Fibroblast of lung (primary cell): ENCODE measurements around the gene CDKAL1. TPM values are rescaled to one million over a fixed set of nuclear protein-coding genes. Genes with fewer than 3 reads are reported as not detected.

Source experiments
- DNase-seq, 2 donors: peaks; one replicate each; pipeline versions ENCODE4 v3.0.0 to v3.0.0-alpha.2; 2010; ENCODE audit warnings: low read depth in 2 of 2
- H2AFZ ChIP-seq: 2 replicates; pipeline ENCODE4 v1.5.1; 2012; ENCODE audit warnings: low read length, control low read depth, inconsistent platforms
- H3K27ac ChIP-seq: 2 replicates; pipeline ENCODE4 v1.5.1; 2011; ENCODE audit warnings: low read length, control low read depth; ENCODE audit not compliant: insufficient read depth
- H3K27me3 ChIP-seq: 2 replicates; pipeline ENCODE4 v1.5.1; 2011; ENCODE audit warnings: mild to moderate bottlenecking, low read length; ENCODE audit not compliant: control insufficient read depth, insufficient read depth
- H3K36me3 ChIP-seq: 2 replicates; pipeline ENCODE4 v1.5.1; 2011; ENCODE audit warnings: low read length; ENCODE audit not compliant: control insufficient read depth, insufficient read depth
- H3K4me1 ChIP-seq: 2 replicates; pipeline ENCODE4 v1.5.1; 2011; ENCODE audit warnings: low read length; ENCODE audit not compliant: control insufficient read depth, insufficient read depth; ENCODE audit errors: extremely low read depth
- H3K4me2 ChIP-seq: 2 replicates; pipeline ENCODE4 v1.5.1; 2011; ENCODE audit warnings: low read length, control low read depth; ENCODE audit not compliant: insufficient read depth; ENCODE audit errors: extremely low read depth
- H3K4me3 ChIP-seq, 4 experiments: fragments of 200-600 bp in 1 of 4; sonication (generic) in 1 of 4; replicated peaks in 1 of 4; 2 replicates each; pipeline ENCODE4 v1.5.1; 2011 to 2016; ENCODE audit warnings: low read length in 4 of 4, low read depth in 3 of 4, mild to moderate bottlenecking in 3 of 4, control low read depth in 2 of 4, inconsistent platforms in 1 of 4, mixed read lengths in 1 of 4; ENCODE audit not compliant: insufficient read depth in 1 of 4; ENCODE audit errors: control extremely low read depth in 1 of 4
- H3K79me2 ChIP-seq: 2 replicates; pipeline ENCODE4 v1.5.1; 2012; ENCODE audit warnings: mild to moderate bottlenecking, low read length, inconsistent platforms; ENCODE audit not compliant: control insufficient read depth, insufficient read depth
- H3K9ac ChIP-seq: 2 replicates; pipeline ENCODE4 v1.5.1; 2011; ENCODE audit warnings: mild to moderate bottlenecking, low read length, control low read depth; ENCODE audit not compliant: insufficient read depth
- H3K9me3 ChIP-seq: 2 replicates; pipeline ENCODE4 v1.5.1; 2012; ENCODE audit warnings: low read depth, low read length; ENCODE audit not compliant: control insufficient read depth, insufficient read depth
- H4K20me1 ChIP-seq: 2 replicates; pipeline ENCODE4 v1.5.1; 2011; ENCODE audit warnings: low read length; ENCODE audit not compliant: control insufficient read depth, insufficient read depth; ENCODE audit errors: extremely low read depth
- CTCF ChIP-seq, 2 donors: IDR thresholded peaks in 1 of 2; conservative IDR thresholded peaks in 1 of 2; 1 replicate in 1 of 2; 2 replicates in 1 of 2; pipeline ENCODE4 v1.5.1; 2011 to 2012; ENCODE audit warnings: low read length in 2 of 2, control low read depth in 1 of 2, inconsistent platforms in 1 of 2, low read depth in 1 of 2, mild to moderate bottlenecking in 1 of 2
- EZH2 ChIP-seq: IDR thresholded peaks from 2 replicates; pipeline ENCODE4 v1.5.1; 2012; ENCODE audit warnings: low read length, control low read depth, mild to moderate bottlenecking; ENCODE audit errors: missing control alignments
- polyA plus RNA-seq, 2 donors: library from polyadenylated mRNA; depleted of rRNA in 1 of 2; stranded (reverse) in 1 of 2; unstranded in 1 of 2; fragments of >200 nt; gene quantifications; 2 replicates each; pipeline ENCODE4 v1.2.1, GENCODE V29; 2011 to 2012; ENCODE audit warnings: missing spikeins in 1 of 2
- total RNA-seq: library from RNA; depleted of rRNA; stranded (reverse); fragments of >200 nt; gene quantifications from 2 replicates; pipeline ENCODE4 v1.2.1, GENCODE V29; 2014

The CDKAL1 gene
- total and polyA plus RNA-seq, 2 donors (not counting 1 experiment from before 2014, with no cell fraction given): 7.4 to 15.0 TPM

- H3K4me3 ChIP-seq: no peak overlapping the region
- no peaks in the 10 kb centered on the region for H3K9me3 ChIP-seq
- no peak overlapping the region for H2AFZ ChIP-seq
- no peak for DNase-seq
- H3K79me2 ChIP-seq: no peaks in the 10 kb centered on the region
- H3K36me3 ChIP-seq: no peaks in the 10 kb centered on the region
- no peaks in the 10 kb centered on the region for H4K20me1 ChIP-seq
- no peaks in the 10 kb centered on the region for H3K4me1 ChIP-seq
- H3K27ac ChIP-seq: no peak overlapping the region
- H3K4me2 ChIP-seq: no peak overlapping the region
- no peak overlapping the region for H3K9ac ChIP-seq
- H3K27me3 ChIP-seq: no peaks in the 10 kb centered on the region
- TF ChIP-seq EZH2 (no peak), CTCF (conservative IDR thresholded peaks at IDR 0.05 in 1 of 2, IDR thresholded peaks at IDR 0.05 in 1 of 2; ENCODE audit: low read depth in 1 of 2, low read length in 2 of 2) (no peak)
These were observed 721.9 kb downstream of the CDKAL1 start for GRCh38 chr6:21256197-21256596.

GRCh38 chr6:21257125-21257524 is 722.9 kb downstream of the CDKAL1 start:
- Histone ChIP-seq H3K9me3 (no peaks in the 10 kb centered on the region), H4K20me1 (no peaks in the 10 kb centered on the region)
- no peak for DNase-seq

GRCh38 chr6:21258665-21259064 is 724.4 kb downstream of the CDKAL1 start:
- H4K20me1 ChIP-seq: no peaks in the 10 kb centered on the region
- H3K36me3 ChIP-seq: no peaks in the 10 kb centered on the region
- H3K79me2 ChIP-seq: no peaks in the 10 kb centered on the region
- H3K4me3 ChIP-seq: no peak overlapping the region
- no peaks in the 10 kb centered on the region for H3K4me1 ChIP-seq
- H2AFZ ChIP-seq: no peak overlapping the region
- no peaks in the 10 kb centered on the region for H3K27me3 ChIP-seq
- H3K9me3 ChIP-seq: no peaks in the 10 kb centered on the region
- TF ChIP-seq CTCF (conservative IDR thresholded peaks at IDR 0.05 in 1 of 2, IDR thresholded peaks at IDR 0.05 in 1 of 2; ENCODE audit: low read depth in 1 of 2, low read length in 2 of 2): no peak
- no peak for TF ChIP-seq EZH2
- no peak overlapping the region for H3K9ac ChIP-seq
- no peak overlapping the region for H3K4me2 ChIP-seq
- H3K27ac ChIP-seq: no peak overlapping the region
- no peak for DNase-seq

More at GRCh38 chr6:21257125-21257524, 722.9 kb downstream of the CDKAL1 start:
- H3K4me1 ChIP-seq: no peaks in the 10 kb centered on the region
- H3K4me2 ChIP-seq: no peak overlapping the region
- H3K9ac ChIP-seq: no peak overlapping the region
- H3K79me2 ChIP-seq: no peaks in the 10 kb centered on the region
- H3K36me3 ChIP-seq: no peaks in the 10 kb centered on the region
- no peak overlapping the region for H3K27ac ChIP-seq
- H2AFZ ChIP-seq: no peak overlapping the region
- no peak overlapping the region for H3K4me3 ChIP-seq
- H3K27me3 ChIP-seq: no peaks in the 10 kb centered on the region
- TF ChIP-seq CTCF (conservative IDR thresholded peaks at IDR 0.05 in 1 of 2, IDR thresholded peaks at IDR 0.05 in 1 of 2; ENCODE audit: low read depth in 1 of 2, low read length in 2 of 2) (no peak), EZH2 (no peak)
